Measurements from ENCODE around the gene TMEM167B.
A peak's percentile ranks its signal among the peaks of the same experiment; 100 is the strongest.
"Not testable (repeated sequence)": the region's sequence is repeated elsewhere in the genome, so short reads cannot be mapped to it uniquely, and the experiment has no call there.

TMEM167B gene

DNA sequence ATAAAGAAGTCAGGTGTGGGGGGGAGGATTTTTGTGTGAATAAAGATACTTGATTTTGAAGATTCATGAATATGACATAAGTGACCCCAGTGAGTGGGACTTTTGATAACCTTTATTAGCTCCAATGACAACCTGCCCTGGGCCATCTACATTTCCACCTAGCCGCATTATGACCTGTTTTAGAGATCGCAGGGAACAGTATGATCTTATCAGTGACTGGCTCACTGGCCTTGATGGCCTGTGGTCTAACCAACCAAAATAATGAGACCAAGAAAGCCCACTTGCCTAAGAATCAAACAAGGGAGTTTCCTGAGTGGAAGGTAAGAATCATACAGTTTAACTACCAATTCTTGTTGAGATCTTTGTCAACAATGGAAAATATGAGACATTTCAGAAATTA is 25.1 kb downstream of the TMEM167B start:
- H3K27me3 Mint-ChIP-seq = peaks cover 2% of the 10 kb centered on the region
- peak overlapping the region; percentile 86 for H3K27ac Mint-ChIP-seq
- no peak for DNase-seq
- no peaks in the 10 kb centered on the region for H3K9me3 Mint-ChIP-seq
- peaks cover 46% of the 10 kb centered on the region for H3K4me1 Mint-ChIP-seq (ENCODE audit: low read depth)
- H3K36me3 Mint-ChIP-seq (ENCODE audit: low read depth) = no peaks in the 10 kb centered on the region
- peak overlapping the region; percentile 1 for H3K4me3 Mint-ChIP-seq

DNA sequence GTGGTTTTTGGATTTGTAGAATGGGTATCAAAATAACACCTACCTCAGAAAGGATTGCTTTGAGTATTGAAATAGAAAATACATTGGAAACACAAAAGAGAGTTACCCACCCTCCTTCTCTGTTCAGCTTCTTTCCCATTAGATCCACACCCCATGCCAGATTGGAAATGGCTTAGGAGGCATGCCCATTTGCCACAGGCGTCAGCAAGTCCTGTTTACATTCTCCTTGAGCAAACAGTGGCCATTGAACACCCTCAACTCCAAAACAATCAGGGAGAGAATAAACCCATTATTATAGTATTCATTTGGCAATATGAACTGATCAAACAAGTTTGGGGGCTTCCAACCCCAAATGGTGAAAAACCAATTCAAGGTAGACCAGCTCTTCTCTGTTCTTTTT is 25.7 kb downstream of the TMEM167B start:
- no peak for DNase-seq
- Mint-ChIP-seq H3K27ac (peak overlapping the region; percentile 86), H3K4me1 (ENCODE audit: low read depth) (peaks cover 46% of the 10 kb centered on the region), H3K4me3 (no peak overlapping the region), H3K27me3 (peaks cover 2% of the 10 kb centered on the region), H3K9me3 (no peaks in the 10 kb centered on the region), H3K36me3 (ENCODE audit: low read depth) (no peaks in the 10 kb centered on the region)

GRCh38 chr1:109118089-109118488 is 27.5 kb downstream of the TMEM167B start:
- H3K4me1 Mint-ChIP-seq (ENCODE audit: low read depth) = peaks cover 37% of the 10 kb centered on the region
- DNase-seq = no peak
- no peak overlapping the region for H3K27ac Mint-ChIP-seq
- no peaks in the 10 kb centered on the region for H3K9me3 Mint-ChIP-seq
- H3K4me3 Mint-ChIP-seq = no peak overlapping the region
- peaks cover 2% of the 10 kb centered on the region for H3K27me3 Mint-ChIP-seq
- no peaks in the 10 kb centered on the region for H3K36me3 Mint-ChIP-seq (ENCODE audit: low read depth)

DNA sequence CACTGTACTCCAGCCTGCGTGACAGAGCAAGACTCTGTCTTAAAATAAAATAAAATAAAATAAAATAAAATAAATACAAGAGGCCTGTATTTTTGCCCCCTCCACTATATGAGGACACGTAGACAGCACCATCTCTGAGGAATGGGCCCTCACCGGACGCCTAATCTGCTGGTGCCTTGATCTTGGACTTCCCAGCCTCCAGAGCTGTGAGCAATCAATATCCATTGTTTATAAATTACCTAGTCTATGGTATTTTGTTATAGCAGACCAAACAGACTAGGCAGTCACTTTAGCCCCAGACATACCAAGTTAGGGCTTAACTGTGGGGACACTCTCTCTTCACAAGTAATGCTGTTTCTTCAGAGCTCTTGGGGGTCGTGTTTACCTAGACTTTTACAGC is 29.8 kb downstream of the TMEM167B start:
- H3K4me3 Mint-ChIP-seq = no peak overlapping the region
- H3K36me3 Mint-ChIP-seq (ENCODE audit: low read depth) = no peaks in the 10 kb centered on the region
- no peak overlapping the region for H3K27ac Mint-ChIP-seq
- H3K9me3 Mint-ChIP-seq = no peaks in the 10 kb centered on the region
- no peaks in the 10 kb centered on the region for H3K27me3 Mint-ChIP-seq
- no peak for DNase-seq
- H3K4me1 Mint-ChIP-seq (ENCODE audit: low read depth) = peaks cover 18% of the 10 kb centered on the region

DNA sequence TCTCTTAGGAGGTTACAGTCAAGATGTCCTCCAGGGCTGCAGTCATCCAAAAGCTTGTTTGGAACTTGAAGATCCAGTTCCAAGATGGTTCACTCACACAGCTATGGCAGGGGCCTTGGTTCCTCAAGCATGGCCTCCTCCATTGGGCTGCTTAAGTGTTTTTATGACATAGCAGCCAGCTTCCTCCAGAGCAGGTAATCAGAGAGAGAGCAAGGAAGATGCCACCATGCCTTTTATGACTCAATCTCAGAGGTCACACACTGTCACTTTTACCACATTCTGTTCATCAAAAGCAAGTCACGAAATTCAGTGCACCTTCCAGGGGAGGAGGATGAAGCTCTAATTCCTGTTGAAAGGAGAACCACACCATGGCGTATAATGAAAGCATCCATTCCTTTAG is 40.5 kb downstream of the TMEM167B start:
- no peaks in the 10 kb centered on the region for H3K9me3 Mint-ChIP-seq
- H3K4me1 Mint-ChIP-seq (ENCODE audit: low read depth) = peaks cover 21% of the 10 kb centered on the region
- no peaks in the 10 kb centered on the region for H3K36me3 Mint-ChIP-seq (ENCODE audit: low read depth)
- DNase-seq = no peak
- no peak overlapping the region for H3K4me3 Mint-ChIP-seq
- no peaks in the 10 kb centered on the region for H3K27me3 Mint-ChIP-seq
- H3K27ac Mint-ChIP-seq = no peak overlapping the region

- no peak overlapping the region for H3K4me3 Mint-ChIP-seq
- DNase-seq = no peak
- H3K27ac Mint-ChIP-seq = no peak overlapping the region
- H3K4me1 Mint-ChIP-seq (ENCODE audit: low read depth) = peaks cover 23% of the 10 kb centered on the region
- no peaks in the 10 kb centered on the region for H3K9me3 Mint-ChIP-seq
- no peaks in the 10 kb centered on the region for H3K36me3 Mint-ChIP-seq (ENCODE audit: low read depth)
- H3K27me3 Mint-ChIP-seq = no peaks in the 10 kb centered on the region
Measured at GRCh38 chr1:109131800-109132199, 41.2 kb downstream of the TMEM167B start.

GRCh38 chr1:109133002-109133706 is 42.6 kb downstream of the TMEM167B start:
- Mint-ChIP-seq H3K4me3 (no peak overlapping the region), H3K27ac (no peak overlapping the region), H3K9me3 (no peaks in the 10 kb centered on the region), H3K36me3 (ENCODE audit: low read depth) (no peaks in the 10 kb centered on the region), H3K4me1 (ENCODE audit: low read depth) (peaks cover 23% of the 10 kb centered on the region), H3K27me3 (no peaks in the 10 kb centered on the region)
- no peak for DNase-seq

- no peak for DNase-seq
- Mint-ChIP-seq H3K4me1 (ENCODE audit: low read depth) (peaks cover 23% of the 10 kb centered on the region), H3K36me3 (ENCODE audit: low read depth) (no peaks in the 10 kb centered on the region), H3K9me3 (no peaks in the 10 kb centered on the region), H3K4me3 (no peak overlapping the region), H3K27ac (no peak overlapping the region), H3K27me3 (no peaks in the 10 kb centered on the region)
Measured at GRCh38 chr1:109133815-109134214, 43.3 kb downstream of the TMEM167B start.

DNA sequence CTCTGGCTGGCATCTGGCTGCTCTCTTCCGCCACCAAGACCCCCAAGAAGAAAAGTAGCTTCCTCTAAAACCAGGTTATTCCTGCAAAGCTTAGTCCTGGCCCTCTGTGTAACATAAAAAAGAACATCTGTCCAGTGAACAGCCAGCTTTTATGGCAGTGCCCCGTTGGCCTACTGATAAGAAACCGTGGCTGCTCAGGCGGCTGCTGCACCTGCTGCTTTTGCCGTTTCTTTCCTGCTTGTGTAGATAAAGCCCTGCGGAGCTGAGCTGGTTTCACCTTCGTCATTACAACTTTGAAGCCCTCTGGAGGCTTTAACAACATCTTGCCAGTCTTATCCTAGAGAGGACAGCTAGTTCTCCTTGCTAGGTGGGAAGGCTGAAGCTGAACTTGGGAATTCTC is 43.9 kb downstream of the TMEM167B start:
- Mint-ChIP-seq H3K9me3 (no peaks in the 10 kb centered on the region), H3K27ac (no peak overlapping the region), H3K36me3 (ENCODE audit: low read depth) (no peaks in the 10 kb centered on the region), H3K4me3 (no peak overlapping the region), H3K27me3 (no peaks in the 10 kb centered on the region), H3K4me1 (ENCODE audit: low read depth) (peaks cover 23% of the 10 kb centered on the region)
- no peak for DNase-seq

GRCh38 chr1:109135940-109136339 is 45.4 kb downstream of the TMEM167B start:
- H3K27ac Mint-ChIP-seq = no peak overlapping the region
- H3K9me3 Mint-ChIP-seq = no peaks in the 10 kb centered on the region
- DNase-seq = no peak
- H3K27me3 Mint-ChIP-seq = no peaks in the 10 kb centered on the region
- no peak overlapping the region for H3K4me3 Mint-ChIP-seq
- H3K36me3 Mint-ChIP-seq (ENCODE audit: low read depth) = no peaks in the 10 kb centered on the region
- H3K4me1 Mint-ChIP-seq (ENCODE audit: low read depth) = peaks cover 23% of the 10 kb centered on the region

DNA sequence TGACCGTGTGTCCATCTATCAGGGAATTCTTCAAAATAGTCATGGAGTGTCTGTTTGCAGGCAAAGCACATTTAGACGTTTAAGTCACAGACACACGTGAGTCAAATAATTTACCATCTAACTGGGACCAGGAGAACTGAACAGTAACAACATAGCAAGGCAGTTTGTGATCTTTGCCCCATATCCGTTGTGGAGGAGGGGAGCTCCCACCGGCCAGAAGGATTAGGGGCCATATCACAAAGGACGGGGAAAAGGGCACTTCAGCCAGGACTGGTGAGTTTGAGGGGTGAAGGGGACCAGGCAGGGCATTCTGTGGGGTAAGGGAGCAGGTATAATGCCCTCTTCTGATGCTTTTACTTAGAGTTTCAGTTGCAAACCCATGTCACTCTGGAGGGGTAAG is 46.2 kb downstream of the TMEM167B start:
- no peak for DNase-seq
- no peaks in the 10 kb centered on the region for H3K36me3 Mint-ChIP-seq (ENCODE audit: low read depth)
- no peaks in the 10 kb centered on the region for H3K9me3 Mint-ChIP-seq
- H3K27ac Mint-ChIP-seq = no peak overlapping the region
- H3K27me3 Mint-ChIP-seq = no peaks in the 10 kb centered on the region
- H3K4me3 Mint-ChIP-seq = no peak overlapping the region
- peaks cover 23% of the 10 kb centered on the region for H3K4me1 Mint-ChIP-seq (ENCODE audit: low read depth)

- Mint-ChIP-seq H3K4me3 (no peak overlapping the region), H3K9me3 (no peaks in the 10 kb centered on the region), H3K36me3 (ENCODE audit: low read depth) (no peaks in the 10 kb centered on the region), H3K27ac (no peak overlapping the region), H3K4me1 (ENCODE audit: low read depth) (peaks cover 23% of the 10 kb centered on the region), H3K27me3 (no peaks in the 10 kb centered on the region)
- DNase-seq = no peak
Measured at GRCh38 chr1:109137958-109138357, 47.4 kb downstream of the TMEM167B start.

DNA sequence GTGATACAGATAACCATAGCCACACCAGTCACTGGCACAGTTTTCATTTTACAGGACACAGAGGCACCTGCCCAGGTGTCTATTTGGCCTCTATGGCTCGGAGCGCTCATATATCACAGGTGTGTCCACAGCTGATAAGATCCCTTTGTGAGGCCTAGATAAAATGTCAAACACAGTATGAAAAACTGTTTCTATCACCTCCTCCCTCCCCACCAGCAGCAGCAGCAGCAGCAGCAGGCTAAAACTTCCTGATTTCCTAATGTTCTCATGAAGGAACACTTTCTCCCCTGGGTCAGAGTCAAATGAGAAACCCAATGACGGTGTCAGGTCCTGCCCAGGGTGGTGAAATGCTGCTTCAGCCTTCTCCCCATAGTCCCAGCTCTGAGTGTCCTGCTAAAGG is 47.8 kb downstream of the TMEM167B start:
- Mint-ChIP-seq H3K36me3 (ENCODE audit: low read depth) (no peaks in the 10 kb centered on the region), H3K27me3 (no peaks in the 10 kb centered on the region), H3K9me3 (no peaks in the 10 kb centered on the region), H3K4me1 (ENCODE audit: low read depth) (peaks cover 23% of the 10 kb centered on the region), H3K27ac (no peak overlapping the region), H3K4me3 (no peak overlapping the region)
- no peak for DNase-seq

DNA sequence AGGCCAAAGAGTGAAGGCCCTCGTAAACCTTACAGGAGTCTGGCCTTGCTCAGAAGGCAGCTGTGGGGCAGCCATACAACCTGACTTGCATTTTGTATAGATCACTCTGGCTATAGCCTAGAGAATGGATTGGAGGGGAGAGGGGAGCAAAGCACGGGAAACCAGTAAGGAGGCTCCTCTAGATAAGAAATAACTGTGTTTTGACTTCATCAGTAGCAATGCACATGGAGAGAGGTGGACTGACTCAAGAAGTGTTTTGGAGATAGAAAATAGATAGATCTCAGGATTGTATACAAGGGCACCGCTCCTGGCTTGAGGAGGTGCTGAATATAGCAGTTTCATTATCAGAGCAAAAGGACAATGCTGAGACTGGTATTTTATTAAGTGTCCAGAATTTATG is 49.8 kb downstream of the TMEM167B start:
- H3K4me3 Mint-ChIP-seq = no peak overlapping the region
- peaks cover 7% of the 10 kb centered on the region for H3K4me1 Mint-ChIP-seq (ENCODE audit: low read depth)
- no peak for DNase-seq
- no peak overlapping the region for H3K27ac Mint-ChIP-seq
- H3K27me3 Mint-ChIP-seq = no peaks in the 10 kb centered on the region
- H3K36me3 Mint-ChIP-seq (ENCODE audit: low read depth) = no peaks in the 10 kb centered on the region
- no peaks in the 10 kb centered on the region for H3K9me3 Mint-ChIP-seq

DNA sequence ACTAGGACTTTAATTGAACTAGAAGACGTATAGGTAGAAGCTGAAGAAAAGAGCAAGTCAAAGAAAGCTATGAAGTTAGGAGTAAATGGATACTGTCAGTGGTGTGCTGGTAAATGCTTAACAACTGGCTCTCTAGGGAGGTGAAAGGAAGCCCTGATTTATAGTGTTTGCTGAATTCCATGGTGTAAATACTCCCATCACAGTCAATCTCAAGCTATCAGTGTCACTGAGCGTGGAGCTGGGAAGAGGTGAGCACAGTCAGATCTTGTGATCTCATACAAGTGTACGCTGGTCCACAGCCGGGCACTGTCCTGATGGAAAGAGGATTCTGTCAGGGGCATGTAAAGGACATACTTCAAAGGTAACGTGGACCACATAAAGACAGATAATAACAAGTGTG is 51.7 kb downstream of the TMEM167B start:
- no peaks in the 10 kb centered on the region for H3K4me1 Mint-ChIP-seq (ENCODE audit: low read depth)
- H3K27ac Mint-ChIP-seq = no peak overlapping the region
- no peak for DNase-seq
- no peaks in the 10 kb centered on the region for H3K9me3 Mint-ChIP-seq
- H3K27me3 Mint-ChIP-seq = no peaks in the 10 kb centered on the region
- H3K36me3 Mint-ChIP-seq (ENCODE audit: low read depth) = no peaks in the 10 kb centered on the region
- H3K4me3 Mint-ChIP-seq = no peak overlapping the region

DNA sequence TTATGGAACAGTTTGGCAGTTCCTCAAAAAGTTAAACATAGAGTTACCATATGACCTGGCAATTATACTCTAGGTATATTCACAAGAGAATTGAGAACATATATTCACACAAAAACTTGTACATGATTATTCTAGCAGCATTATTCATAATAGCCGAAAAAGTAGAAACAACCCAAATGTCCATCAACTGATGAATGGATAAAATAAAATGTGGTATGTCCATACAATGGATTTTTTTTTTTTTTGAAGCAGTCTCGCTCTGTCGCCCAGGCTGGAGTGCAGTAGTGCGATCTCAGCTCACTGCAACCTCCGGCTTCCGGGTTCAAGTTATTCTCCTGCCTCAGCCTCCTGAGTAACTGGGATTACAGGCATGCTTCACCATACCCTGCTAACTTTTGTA is 52.2 kb downstream of the TMEM167B start:
- H3K4me3 Mint-ChIP-seq; H3K27me3 Mint-ChIP-seq; H3K4me1 Mint-ChIP-seq (ENCODE audit: low read depth); H3K36me3 Mint-ChIP-seq (ENCODE audit: low read depth); H3K27ac Mint-ChIP-seq; DNase-seq; H3K9me3 Mint-ChIP-seq: not testable (repeated sequence)

Data from activated T-cell treated with anti-CD3 and anti-CD28 coated beads, Interleukin-2, amount 50 U/mL, for 24 hours (primary cell).